Measurements from ENCODE around the gene SORCS2. TPM values are rescaled to one million over a fixed set of nuclear protein-coding genes. Genes with fewer than 3 reads are reported as not detected.

SORCS2 gene
- polyA plus RNA-seq, 1 of the 3 experiments (the other 2 are of a cell fraction): 1.6 TPM

DNA sequence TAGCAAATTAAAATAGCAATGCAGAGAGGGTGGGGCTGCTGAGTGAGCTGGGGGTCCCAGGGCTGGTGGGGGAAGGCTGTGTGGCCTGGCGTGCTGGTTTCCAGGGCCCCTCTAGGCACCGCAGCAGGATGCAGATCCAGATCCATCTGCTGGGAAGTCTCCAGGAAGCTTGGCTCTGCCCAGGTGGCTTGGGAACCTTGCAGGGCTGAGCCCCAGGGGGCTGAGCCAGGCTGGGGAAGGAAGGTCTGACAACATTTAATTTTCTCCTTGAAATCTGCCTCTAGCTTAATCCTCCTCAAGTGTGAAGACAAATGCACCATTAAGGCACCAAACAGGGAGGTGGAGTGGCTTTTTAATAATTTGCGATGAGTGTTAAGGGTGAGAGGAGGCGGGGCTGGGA is 31.7 kb downstream of the SORCS2 start:
- no peaks in the 10 kb centered on the region; the same call in 1 of the 2 replicates for H3K27me3 ChIP-seq (ENCODE audit: insufficient read depth)
- H3K9me2 ChIP-seq: no peaks in the 10 kb centered on the region
- no peak overlapping the region for H2AFZ ChIP-seq (ENCODE audit: low read depth)
- H3K9ac ChIP-seq: no peak overlapping the region
- H3K9me3 ChIP-seq: no peaks in the 10 kb centered on the region
- H3K4me3 ChIP-seq (ENCODE audit: low read depth in 2 of 2, low read length in 1 of 2): no peak overlapping the region
- no peaks in the 10 kb centered on the region for H3F3A ChIP-seq (replicated peaks; ENCODE audit: insufficient read depth)
- H3K79me2 ChIP-seq (ENCODE audit: insufficient read depth): no peaks in the 10 kb centered on the region
- TF ChIP-seq RXRA (IDR thresholded peaks at IDR 0.05; ENCODE audit: borderline replicate concordance, low read depth): no peak
- ChIA-PET POLR2A (no interaction called here), CTCF (interaction anchor here (0.7 to 1.5 kb wide), 3 partner anchors 30 to 112 kb away, joined by 3 read pairs; partner anchors contain the start of gene SORCS2)
- 86% methylated on average over 4 of the region's 4 CpGs for WGBS (ENCODE audit: low lambda C conversion rate)
- no peak overlapping the region for H3K4me2 ChIP-seq
- no peak for DNase-seq
- no peak overlapping the region for H3K27ac ChIP-seq (ENCODE audit: low read depth in 2 of 2, low read length in 1 of 2)
- peaks cover 0 to 36% of the 10 kb centered on the region in 2 experiments; a peak in 1 of 4 replicates for H3K4me1 ChIP-seq (ENCODE audit: control insufficient read depth in 1 of 2, insufficient read depth in 2 of 2, low read depth in 1 of 2, low read length in 1 of 2)
- H4K20me1 ChIP-seq (ENCODE audit: insufficient read depth): no peaks in the 10 kb centered on the region
- no peaks in the 10 kb centered on the region for H3K36me3 ChIP-seq (replicated peaks in 1 of 2; ENCODE audit: control insufficient read depth in 1 of 2, insufficient read depth in 2 of 2, low read length in 1 of 2)

DNA sequence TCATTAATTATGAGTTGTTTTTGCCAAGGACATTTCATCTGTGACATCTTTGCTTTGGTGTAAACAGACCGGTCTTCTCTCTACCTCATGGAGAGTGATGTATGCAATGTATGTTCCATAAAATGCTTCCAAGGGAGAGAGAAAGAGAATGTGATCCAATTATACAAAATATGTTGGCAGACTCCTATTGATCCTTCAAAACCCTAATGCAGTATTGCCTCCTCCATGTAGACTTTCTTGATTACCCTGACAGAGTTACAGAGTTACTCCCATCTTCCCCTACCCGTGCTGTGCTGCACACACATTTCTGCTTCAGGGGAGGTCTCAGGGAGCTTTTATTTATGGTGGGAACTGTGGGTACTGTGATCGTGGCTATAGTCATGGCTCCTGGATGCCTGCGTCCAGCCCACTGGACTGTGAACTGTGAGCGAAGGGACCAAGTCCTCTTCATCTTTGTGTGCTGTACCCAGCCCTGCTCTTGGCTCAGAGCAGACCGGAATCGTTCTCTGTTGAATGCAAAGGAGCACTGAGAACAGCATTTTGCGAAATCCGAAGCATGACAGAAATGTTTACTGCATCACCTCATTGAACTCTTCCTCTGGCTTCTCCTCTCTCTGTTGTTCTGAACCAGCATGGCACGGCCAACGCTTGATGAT is 32.7 kb downstream of the SORCS2 start:
- TF ChIP-seq MXI1 (IDR thresholded peaks at IDR 0.05; ENCODE audit: low read depth, low read length) (no peak), GATA2 (CRISPR knock-in tag; IDR thresholded peaks at IDR 0.05) (no peak), FOXJ3 (CRISPR knock-in tag; IDR thresholded peaks at IDR 0.05) (no peak), RFX5 (IDR thresholded peaks at IDR 0.05; ENCODE audit: low read length) (no peak), NFIC (IDR thresholded peaks at IDR 0.05; ENCODE audit: borderline replicate concordance) (no peak), SMC3 (IDR thresholded peaks at IDR 0.05; ENCODE audit: low read depth, low read length) (no peak), JUND (IDR thresholded peaks at IDR 0.05) (no peak)
- TF ChIP-seq, protein P1, sequence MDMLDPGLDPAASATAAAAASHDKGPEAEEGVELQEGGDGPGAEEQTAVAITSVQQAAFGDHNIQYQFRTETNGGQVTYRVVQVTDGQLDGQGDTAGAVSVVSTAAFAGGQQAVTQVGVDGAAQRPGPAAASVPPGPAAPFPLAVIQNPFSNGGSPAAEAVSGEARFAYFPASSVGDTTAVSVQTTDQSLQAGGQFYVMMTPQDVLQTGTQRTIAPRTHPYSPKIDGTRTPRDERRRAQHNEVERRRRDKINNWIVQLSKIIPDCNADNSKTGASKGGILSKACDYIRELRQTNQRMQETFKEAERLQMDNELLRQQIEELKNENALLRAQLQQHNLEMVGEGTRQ (IDR thresholded peaks at IDR 0.05; ENCODE audit: borderline replicate concordance, low read depth, low read length): no peak
- TF ChIP-seq, protein P2, sequence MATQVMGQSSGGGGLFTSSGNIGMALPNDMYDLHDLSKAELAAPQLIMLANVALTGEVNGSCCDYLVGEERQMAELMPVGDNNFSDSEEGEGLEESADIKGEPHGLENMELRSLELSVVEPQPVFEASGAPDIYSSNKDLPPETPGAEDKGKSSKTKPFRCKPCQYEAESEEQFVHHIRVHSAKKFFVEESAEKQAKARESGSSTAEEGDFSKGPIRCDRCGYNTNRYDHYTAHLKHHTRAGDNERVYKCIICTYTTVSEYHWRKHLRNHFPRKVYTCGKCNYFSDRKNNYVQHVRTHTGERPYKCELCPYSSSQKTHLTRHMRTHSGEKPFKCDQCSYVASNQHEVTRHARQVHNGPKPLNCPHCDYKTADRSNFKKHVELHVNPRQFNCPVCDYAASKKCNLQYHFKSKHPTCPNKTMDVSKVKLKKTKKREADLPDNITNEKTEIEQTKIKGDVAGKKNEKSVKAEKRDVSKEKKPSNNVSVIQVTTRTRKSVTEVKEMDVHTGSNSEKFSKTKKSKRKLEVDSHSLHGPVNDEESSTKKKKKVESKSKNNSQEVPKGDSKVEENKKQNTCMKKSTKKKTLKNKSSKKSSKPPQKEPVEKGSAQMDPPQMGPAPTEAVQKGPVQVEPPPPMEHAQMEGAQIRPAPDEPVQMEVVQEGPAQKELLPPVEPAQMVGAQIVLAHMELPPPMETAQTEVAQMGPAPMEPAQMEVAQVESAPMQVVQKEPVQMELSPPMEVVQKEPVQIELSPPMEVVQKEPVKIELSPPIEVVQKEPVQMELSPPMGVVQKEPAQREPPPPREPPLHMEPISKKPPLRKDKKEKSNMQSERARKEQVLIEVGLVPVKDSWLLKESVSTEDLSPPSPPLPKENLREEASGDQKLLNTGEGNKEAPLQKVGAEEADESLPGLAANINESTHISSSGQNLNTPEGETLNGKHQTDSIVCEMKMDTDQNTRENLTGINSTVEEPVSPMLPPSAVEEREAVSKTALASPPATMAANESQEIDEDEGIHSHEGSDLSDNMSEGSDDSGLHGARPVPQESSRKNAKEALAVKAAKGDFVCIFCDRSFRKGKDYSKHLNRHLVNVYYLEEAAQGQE (IDR thresholded peaks at IDR 0.05; ENCODE audit: low read depth, low read length): no peak
- WGBS (ENCODE audit: low lambda C conversion rate): 83% methylated on average over 9 of the region's 11 CpGs

More for the DNA sequence above, 32.7 kb downstream of the SORCS2 start:
- Histone ChIP-seq H4K20me1 (ENCODE audit: insufficient read depth) (no peaks in the 10 kb centered on the region), H3K9me2 (no peaks in the 10 kb centered on the region), H3K4me1 (ENCODE audit: control insufficient read depth in 1 of 2, insufficient read depth in 2 of 2, low read depth in 1 of 2, low read length in 1 of 2) (peaks cover 0 to 34% of the 10 kb centered on the region in 2 experiments; a peak in 1 of 4 replicates), H3K27me3 (ENCODE audit: insufficient read depth) (no peaks in the 10 kb centered on the region; the same call in 1 of the 2 replicates), H3F3A (replicated peaks; ENCODE audit: insufficient read depth) (no peaks in the 10 kb centered on the region), H3K9me3 (no peaks in the 10 kb centered on the region), H2AFZ (ENCODE audit: low read depth) (no peak overlapping the region), H3K4me2 (no peak overlapping the region), H3K36me3 (replicated peaks in 1 of 2; ENCODE audit: control insufficient read depth in 1 of 2, insufficient read depth in 2 of 2, low read length in 1 of 2) (no peaks in the 10 kb centered on the region), H3K9ac (no peak overlapping the region), H3K79me2 (ENCODE audit: insufficient read depth) (no peaks in the 10 kb centered on the region), H3K4me3 (ENCODE audit: low read depth in 2 of 2, low read length in 1 of 2) (no peak overlapping the region), H3K27ac (ENCODE audit: low read depth in 2 of 2, low read length in 1 of 2) (no peak overlapping the region)
- no peak for DNase-seq
- POLR2A ChIA-PET: no interaction called here
- CTCF ChIA-PET: interaction anchor here (0.6 to 1.5 kb wide), 5 partner anchors 31 to 340 kb away, joined by 3 read pairs; partner anchors contain the start of gene SORCS2

All from SK-N-SH (cell line).